CD4-positive, alpha-beta T cell treated with Interleukin-2 at 100 ng/mL for 4 hours (primary cell): ENCODE measurements around the gene BTN1A1.
"Not testable (repeated sequence)": the region's sequence is repeated elsewhere in the genome, so short reads cannot be mapped to it uniquely, and the experiment has no call there.

Source experiments
- DNase-seq: peaks from one replicate; pipeline ENCODE4 v3.0.0-alpha.2; 2020; ENCODE audit warnings: low spot score

Gene BTN1A1

GRCh38 chr6:26476896-26477295 is 23.2 kb upstream of the BTN1A1 start:
- DNase-seq = no peak

DNA sequence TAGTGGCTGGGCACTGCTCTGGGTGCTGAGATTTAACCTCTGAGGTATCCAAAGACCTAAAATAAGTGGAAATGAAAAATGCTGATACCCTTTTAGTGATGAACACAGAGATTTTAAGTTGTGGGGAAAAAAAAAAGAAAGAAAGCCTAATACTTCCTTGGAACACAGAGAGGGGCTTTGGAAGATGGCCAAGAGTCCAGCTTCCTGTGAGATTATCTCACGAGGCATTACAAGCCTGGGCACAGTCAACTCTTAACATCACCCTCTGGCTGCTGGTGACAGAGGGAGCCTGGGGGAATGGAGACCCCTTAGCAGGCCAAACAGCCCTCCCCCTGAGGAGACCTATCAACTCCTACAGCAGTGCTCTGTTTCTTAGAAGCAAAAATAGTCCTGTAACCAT is 22.7 kb upstream of the BTN1A1 start:
- no peak for DNase-seq

DNA sequence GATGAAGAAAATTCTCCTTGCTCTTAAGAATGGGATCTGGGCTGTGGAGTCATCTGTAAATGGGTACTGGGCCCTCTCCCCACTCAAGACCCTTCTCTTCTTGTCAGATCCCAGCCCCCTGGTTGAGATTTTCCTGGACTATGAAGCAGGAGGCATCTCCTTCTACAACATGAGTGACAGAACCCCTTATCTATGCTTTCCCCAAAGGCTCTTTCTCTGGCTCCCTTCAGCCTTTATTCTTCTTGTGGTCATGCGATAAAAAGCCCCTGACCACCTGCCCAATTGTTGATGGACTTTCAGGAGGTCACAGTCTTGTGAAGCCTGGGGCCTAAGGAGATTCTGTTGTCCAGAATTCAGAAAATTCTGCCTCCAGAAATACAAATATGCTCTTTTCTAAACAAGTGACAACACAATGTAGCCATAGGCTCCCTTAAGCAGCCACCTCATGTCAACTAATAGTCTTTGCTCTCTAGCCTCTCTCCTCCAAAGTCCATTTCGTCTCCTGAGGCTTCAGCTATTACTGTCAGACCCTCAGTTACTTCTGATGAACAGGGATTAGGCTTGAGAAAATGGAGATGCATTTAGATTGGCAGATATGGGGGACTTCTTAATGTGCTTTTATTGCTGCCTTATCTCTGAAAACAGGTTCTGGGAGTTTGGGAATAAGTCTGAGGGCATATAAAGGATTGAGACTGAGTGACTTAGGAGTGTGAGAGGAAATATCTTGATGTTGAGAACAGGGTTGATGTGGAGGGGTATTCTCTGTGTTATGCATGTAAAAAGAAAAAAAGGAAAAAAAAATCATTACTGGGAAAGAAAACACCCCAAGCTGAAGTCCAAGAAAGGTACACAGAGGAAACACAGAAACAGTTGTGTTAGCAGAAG is 21.8 kb upstream of the BTN1A1 start:
- no peak for DNase-seq

GRCh38 chr6:26478985-26479278 is 21.2 kb upstream of the BTN1A1 start:
- no peak for DNase-seq

- no peak for DNase-seq
Measured at GRCh38 chr6:26482338-26482737, 17.8 kb upstream of the BTN1A1 start.

DNA sequence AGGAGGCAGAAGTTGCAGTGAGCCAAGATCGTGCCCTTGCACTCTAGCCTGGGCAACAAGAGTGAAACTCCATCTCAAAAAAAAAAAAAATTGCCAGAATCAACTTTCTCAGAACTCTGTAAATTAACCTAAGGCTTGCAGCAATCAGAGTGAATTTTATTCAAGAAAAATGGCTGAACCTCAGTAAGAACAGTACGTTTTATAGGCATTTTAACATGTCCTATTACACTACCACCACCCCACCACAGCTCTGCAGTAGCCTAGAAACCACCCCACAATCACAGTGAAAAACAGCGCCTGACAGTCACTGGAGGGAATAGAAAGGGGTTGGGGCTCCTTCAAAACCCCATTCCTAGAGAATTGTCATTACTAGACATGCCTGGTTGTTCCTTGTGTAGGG is 16.4 kb upstream of the BTN1A1 start:
- no peak for DNase-seq

DNA sequence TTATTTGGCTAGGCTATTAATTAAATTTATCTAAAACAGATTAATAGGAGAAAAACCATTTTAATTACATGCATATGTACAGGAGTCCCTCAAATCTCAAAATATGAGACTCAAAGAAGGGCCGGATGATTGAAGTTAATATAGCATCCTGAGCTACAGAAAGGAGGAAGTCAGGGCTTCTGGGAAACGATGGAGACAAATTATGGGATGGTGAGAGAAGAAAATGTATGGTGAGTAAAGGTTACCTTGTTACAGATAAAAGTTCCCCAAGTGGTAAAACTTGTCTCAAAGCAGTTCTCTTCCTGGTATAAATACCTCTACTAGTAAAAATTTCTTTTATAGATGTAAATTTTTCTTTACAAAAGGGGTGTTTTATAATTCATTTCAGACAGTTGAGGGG is 15.9 kb upstream of the BTN1A1 start:
- DNase-seq = no peak

GRCh38 chr6:26485112-26485780 is 14.9 kb upstream of the BTN1A1 start:
- DNase-seq = no peak

GRCh38 chr6:26486358-26486757 is 13.7 kb upstream of the BTN1A1 start:
- DNase-seq = no peak

- no peak for DNase-seq
Measured at GRCh38 chr6:26487466-26487865, 12.6 kb upstream of the BTN1A1 start.

DNA sequence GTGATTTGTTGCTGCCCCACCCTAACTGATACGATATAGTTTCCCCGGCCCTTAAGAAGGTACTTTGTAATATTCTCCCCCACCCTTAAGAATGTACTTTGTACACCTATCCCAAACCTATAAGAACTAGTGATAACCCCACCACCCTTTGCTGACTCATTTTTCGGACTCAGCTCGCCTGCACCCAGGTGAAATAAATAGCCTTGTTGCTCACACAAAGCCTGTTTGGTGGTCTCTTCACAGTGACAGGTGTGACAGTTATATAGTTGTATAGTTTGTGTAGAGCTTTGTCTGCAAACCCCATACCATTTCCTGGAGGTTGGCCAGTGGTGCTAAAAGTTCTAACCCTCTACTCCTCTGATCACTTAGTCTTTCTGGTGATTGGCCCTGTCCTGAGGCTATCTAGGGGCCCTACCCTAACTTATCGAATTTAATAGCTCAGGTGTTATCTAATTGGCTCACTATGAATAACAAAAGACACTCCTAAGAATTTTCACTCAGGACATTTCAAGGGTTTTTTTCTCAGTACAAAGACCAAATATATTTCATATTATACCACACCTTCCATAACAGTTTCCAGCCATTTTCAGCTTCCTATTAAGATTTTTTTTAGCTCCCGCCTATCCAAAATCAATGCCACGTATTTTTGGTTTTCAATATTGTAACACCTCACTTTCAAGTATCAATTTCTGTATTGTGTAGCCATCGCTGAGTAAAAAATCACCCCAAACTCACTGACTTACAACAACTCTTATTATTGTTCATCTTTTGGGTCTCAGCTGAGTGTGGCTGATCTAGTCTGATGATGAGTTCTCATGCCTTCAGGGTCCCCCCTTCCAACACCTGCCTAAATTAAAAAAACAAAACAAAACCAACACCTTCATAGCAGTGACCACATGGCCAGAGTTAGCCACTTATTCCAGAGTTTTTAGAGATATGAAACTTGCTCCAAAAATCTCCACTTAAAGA is 9.8 kb upstream of the BTN1A1 start:
- no peak for DNase-seq

- DNase-seq = no peak
Measured at GRCh38 chr6:26491604-26492003, 8.5 kb upstream of the BTN1A1 start.

- no peak for DNase-seq
Measured at GRCh38 chr6:26493258-26493657, 6.8 kb upstream of the BTN1A1 start.

GRCh38 chr6:26494117-26494516 is 6.0 kb upstream of the BTN1A1 start:
- DNase-seq = no peak

DNA sequence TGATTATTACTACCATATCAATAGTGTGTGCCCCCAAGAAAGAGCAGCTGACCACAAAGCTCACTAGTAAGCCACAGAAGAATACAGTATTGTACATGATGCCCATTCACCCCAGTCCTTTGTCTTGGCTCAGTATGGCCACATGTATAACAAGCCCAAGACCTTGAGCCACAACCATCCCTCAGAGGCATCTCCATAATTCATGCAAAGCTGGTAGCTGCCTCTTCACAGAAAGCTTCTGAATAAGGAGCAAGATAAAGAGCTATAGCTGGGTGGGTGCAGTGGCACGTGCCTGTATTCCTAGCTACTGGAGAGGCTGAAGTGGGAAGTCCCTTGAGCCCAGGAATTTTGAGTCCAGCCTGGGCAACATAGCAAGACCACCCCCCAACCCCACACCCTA is 4.8 kb upstream of the BTN1A1 start:
- DNase-seq = no peak

DNA sequence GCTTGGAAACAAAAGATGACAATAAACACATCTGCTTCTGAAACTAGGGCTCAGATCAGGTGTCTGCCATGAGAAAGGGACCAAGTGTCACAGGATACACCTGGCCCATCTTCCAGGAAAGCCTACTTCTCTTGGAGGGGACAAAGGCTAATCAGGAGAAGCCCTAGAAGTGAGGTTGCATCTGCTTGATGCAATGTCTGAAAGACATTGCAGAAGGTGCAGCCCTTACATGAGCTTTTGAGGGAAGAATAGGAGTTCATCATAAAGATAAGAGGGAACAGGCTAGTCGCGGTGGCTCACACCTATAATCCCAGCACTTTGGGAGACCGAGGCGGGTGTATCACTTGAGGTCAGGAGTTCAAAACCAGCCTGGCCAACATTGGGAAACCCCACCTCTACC is 2.5 kb upstream of the BTN1A1 start:
- DNase-seq = no peak

DNA sequence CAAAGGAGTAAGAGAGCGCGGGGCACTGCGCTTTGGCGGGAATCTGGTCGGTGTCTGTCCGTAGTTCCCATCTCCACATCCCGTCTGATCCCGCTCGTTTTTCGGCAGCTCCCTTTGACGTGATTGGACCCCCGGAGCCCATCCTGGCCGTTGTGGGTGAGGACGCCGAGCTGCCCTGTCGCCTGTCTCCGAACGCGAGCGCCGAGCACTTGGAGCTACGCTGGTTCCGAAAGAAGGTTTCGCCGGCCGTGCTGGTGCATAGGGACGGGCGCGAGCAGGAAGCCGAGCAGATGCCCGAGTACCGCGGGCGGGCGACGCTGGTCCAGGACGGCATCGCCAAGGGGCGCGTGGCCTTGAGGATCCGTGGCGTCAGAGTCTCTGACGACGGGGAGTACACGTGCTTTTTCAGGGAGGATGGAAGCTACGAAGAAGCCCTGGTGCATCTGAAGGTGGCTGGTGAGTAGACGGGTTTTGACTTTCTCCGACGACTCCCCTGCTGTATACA is 1.4 kb downstream of the BTN1A1 start:
- DNase-seq = peak; percentile 19

GRCh38 chr6:26502165-26502564 is 2.1 kb downstream of the BTN1A1 start:
- no peak for DNase-seq

DNA sequence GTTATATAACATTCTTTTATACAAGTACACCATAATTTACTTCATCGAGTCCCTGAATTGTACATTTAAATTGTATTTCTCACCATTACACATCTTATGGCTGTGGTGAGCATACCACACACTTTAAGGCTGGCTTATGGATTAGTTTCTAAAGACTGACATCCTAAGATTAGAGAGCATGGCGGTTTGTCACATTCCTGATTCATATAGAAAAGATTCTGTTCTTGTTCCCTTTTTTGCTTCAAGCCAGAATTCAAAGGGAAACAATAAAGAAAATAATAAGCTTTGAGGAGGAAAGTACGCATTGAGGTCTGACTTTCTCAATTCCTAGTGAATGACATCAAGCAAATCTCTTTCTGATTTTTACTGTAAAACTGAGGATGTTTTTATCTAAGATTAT is 2.5 kb downstream of the BTN1A1 start:
- no peak for DNase-seq

DNA sequence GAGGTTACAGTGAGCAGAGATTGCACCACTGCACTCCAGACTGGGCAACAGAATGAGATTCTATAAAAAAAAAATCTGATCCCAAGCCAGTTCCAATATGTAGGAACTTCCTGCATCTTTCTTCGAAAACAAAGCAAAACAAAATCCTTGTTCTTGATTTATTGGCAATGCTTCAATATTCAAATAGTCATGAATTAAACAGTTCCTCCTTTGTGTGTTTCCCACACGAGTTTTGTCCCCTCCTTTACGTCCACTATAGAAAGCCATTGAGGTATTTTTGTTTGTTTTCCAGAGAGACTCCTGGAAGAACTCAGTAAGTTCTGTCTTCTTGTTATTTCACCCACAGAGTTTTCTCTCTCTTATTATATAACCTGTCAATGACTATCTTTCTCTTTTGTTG is 7.6 kb downstream of the BTN1A1 start:
- no peak for DNase-seq

GRCh38 chr6:26511033-26511432 is 10.9 kb downstream of the BTN1A1 start:
- not testable (repeated sequence) for DNase-seq

- no peak for DNase-seq
Measured at GRCh38 chr6:26514984-26515383, 14.9 kb downstream of the BTN1A1 start.
